ENCODE results near the gene CA6. TPM values are rescaled to one million over a fixed set of nuclear protein-coding genes. Genes with fewer than 3 reads are reported as not detected.

The CA6 gene
- polyA plus RNA-seq, 1 donor (not counting 4 experiments of a cell fraction or from before 2014, with no cell fraction given) = not detected

DNA sequence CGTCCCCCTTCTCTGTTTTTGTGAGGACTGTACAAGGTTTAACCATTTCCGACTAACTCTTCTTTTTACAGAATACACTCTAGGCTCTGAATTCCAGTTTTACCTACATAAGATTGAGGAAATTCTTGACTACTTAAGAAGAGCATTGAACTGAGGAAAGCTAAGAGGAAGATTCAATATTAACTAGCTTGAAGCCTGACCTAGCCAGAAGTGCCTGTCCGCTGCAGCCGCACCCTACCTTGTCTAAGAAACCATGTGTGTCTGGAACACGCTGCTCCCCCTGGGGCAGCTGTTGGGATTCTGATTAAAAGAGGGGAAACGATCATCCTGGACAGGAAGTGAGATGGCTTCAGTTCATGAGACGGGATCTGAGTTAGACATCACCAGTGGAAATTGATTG is 28.9 kb downstream of the CA6 start:
- dilution Hi-C loops (cut with MboI; ENCODE audit: extremely low pct_ligation_motif_present, low sequenced_read_pairs) = no loop called here

DNA sequence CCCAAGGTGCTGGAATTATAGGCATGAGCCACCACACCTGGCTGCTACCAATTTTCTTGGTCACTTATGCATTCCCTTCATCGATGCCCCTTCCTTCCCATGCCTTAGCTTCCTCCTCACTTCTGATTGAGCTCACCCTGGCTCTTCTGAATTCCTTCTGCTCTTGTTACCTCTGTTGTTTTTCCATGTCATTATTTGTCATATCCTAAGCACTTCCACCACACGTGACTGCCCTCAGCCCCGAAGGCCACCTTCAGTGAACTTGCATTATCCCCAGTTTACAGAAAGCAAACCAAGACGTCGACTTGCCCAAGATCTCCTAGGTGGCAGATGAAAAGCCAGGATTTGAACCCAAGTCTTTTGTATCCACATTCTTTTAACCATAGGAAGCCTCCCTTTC is 30.7 kb downstream of the CA6 start:
- H3K4me3 ChIP-seq (ENCODE audit: control insufficient read depth in 2 of 3, extremely low read depth in 1 of 3, insufficient read depth in 2 of 3, low read depth in 1 of 3, low read length in 3 of 3) = no peak overlapping the region
- H3K9me3 ChIP-seq (ENCODE audit: control insufficient read depth, low read depth, low read length) = no peaks in the 10 kb centered on the region
- no peak overlapping the region for H3K27ac ChIP-seq (ENCODE audit: control insufficient read depth, insufficient read depth, low read length)
- H3K27me3 ChIP-seq (ENCODE audit: control insufficient read depth, extremely low read depth, insufficient read depth, low read length) = no peaks in the 10 kb centered on the region
- no peaks in the 10 kb centered on the region for H3K79me2 ChIP-seq (ENCODE audit: control insufficient read depth, insufficient read depth, low read length)
- H3K9me1 ChIP-seq (ENCODE audit: control insufficient read depth, extremely low read depth, insufficient read depth, low read length) = no peaks in the 10 kb centered on the region
- H2AFZ ChIP-seq (ENCODE audit: control insufficient read depth, low read length) = no peak overlapping the region
- FAIRE-seq (no peak), DNase-seq (ENCODE audit: low read depth, low spot score) (no peak)
- H3K36me3 ChIP-seq (ENCODE audit: control insufficient read depth in 2 of 2, extremely low read depth in 1 of 2, insufficient read depth in 2 of 2, low read length in 2 of 2) = no peaks in the 10 kb centered on the region
- H3K9ac ChIP-seq (ENCODE audit: control insufficient read depth, extremely low read depth, insufficient read depth, low read length) = no peak overlapping the region
- no peaks in the 10 kb centered on the region for H4K20me1 ChIP-seq (ENCODE audit: control insufficient read depth, extremely low read depth, insufficient read depth, low read length)
- no peak overlapping the region for H3K4me2 ChIP-seq (ENCODE audit: control insufficient read depth, extremely low read depth, insufficient read depth, low read depth, low read length)
- no peak for TF ChIP-seq EZH2 (IDR thresholded peaks at IDR 0.05; ENCODE audit: low read length)
- TF ChIP-seq, protein P1, sequence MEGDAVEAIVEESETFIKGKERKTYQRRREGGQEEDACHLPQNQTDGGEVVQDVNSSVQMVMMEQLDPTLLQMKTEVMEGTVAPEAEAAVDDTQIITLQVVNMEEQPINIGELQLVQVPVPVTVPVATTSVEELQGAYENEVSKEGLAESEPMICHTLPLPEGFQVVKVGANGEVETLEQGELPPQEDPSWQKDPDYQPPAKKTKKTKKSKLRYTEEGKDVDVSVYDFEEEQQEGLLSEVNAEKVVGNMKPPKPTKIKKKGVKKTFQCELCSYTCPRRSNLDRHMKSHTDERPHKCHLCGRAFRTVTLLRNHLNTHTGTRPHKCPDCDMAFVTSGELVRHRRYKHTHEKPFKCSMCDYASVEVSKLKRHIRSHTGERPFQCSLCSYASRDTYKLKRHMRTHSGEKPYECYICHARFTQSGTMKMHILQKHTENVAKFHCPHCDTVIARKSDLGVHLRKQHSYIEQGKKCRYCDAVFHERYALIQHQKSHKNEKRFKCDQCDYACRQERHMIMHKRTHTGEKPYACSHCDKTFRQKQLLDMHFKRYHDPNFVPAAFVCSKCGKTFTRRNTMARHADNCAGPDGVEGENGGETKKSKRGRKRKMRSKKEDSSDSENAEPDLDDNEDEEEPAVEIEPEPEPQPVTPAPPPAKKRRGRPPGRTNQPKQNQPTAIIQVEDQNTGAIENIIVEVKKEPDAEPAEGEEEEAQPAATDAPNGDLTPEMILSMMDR (optimal IDR thresholded peaks at IDR 0.05 in 1 of 3, IDR thresholded peaks at IDR 0.05 in 1 of 3, conservative IDR thresholded peaks at IDR 0.05 in 1 of 3; ENCODE audit: extremely low read depth in 1 of 3, insufficient read depth in 2 of 3, low read length in 3 of 3) = no peak
- dilution Hi-C loops (cut with MboI; ENCODE audit: extremely low pct_ligation_motif_present, low sequenced_read_pairs) = no loop called here
- H3K4me1 ChIP-seq (ENCODE audit: control insufficient read depth, extremely low read depth, insufficient read depth, low read length) = no peaks in the 10 kb centered on the region

More for the DNA sequence above, 28.9 kb downstream of the CA6 start:
- no peak for FAIRE-seq
- H2AFZ ChIP-seq (ENCODE audit: control insufficient read depth, low read length) = no peak overlapping the region
- no peaks in the 10 kb centered on the region for H3K36me3 ChIP-seq (ENCODE audit: control insufficient read depth in 2 of 2, extremely low read depth in 1 of 2, insufficient read depth in 2 of 2, low read length in 2 of 2)
- H3K4me3 ChIP-seq (ENCODE audit: control insufficient read depth in 2 of 3, extremely low read depth in 1 of 3, insufficient read depth in 2 of 3, low read depth in 1 of 3, low read length in 3 of 3) = no peak overlapping the region
- H3K27me3 ChIP-seq (ENCODE audit: control insufficient read depth, extremely low read depth, insufficient read depth, low read length) = no peaks in the 10 kb centered on the region
- no peak for DNase-seq (ENCODE audit: low read depth, low spot score)
- H3K9me3 ChIP-seq (ENCODE audit: control insufficient read depth, low read depth, low read length) = no peaks in the 10 kb centered on the region
- no peak overlapping the region for H3K4me2 ChIP-seq (ENCODE audit: control insufficient read depth, extremely low read depth, insufficient read depth, low read depth, low read length)
- H3K9ac ChIP-seq (ENCODE audit: control insufficient read depth, extremely low read depth, insufficient read depth, low read length) = no peak overlapping the region
- no peaks in the 10 kb centered on the region for H3K4me1 ChIP-seq (ENCODE audit: control insufficient read depth, extremely low read depth, insufficient read depth, low read length)
- no peak overlapping the region for H3K27ac ChIP-seq (ENCODE audit: control insufficient read depth, insufficient read depth, low read length)
- no peaks in the 10 kb centered on the region for H3K79me2 ChIP-seq (ENCODE audit: control insufficient read depth, insufficient read depth, low read length)
- H3K9me1 ChIP-seq (ENCODE audit: control insufficient read depth, extremely low read depth, insufficient read depth, low read length) = no peaks in the 10 kb centered on the region
- H4K20me1 ChIP-seq (ENCODE audit: control insufficient read depth, extremely low read depth, insufficient read depth, low read length) = no peaks in the 10 kb centered on the region
- TF ChIP-seq, protein P1 (optimal IDR thresholded peaks at IDR 0.05 in 1 of 3, IDR thresholded peaks at IDR 0.05 in 1 of 3, conservative IDR thresholded peaks at IDR 0.05 in 1 of 3; ENCODE audit: extremely low read depth in 1 of 3, insufficient read depth in 2 of 3, low read length in 3 of 3) = no peak
- TF ChIP-seq EZH2 (IDR thresholded peaks at IDR 0.05; ENCODE audit: low read length) = no peak

All from keratinocyte (primary cell).